Mucosa of gallbladder (tissue), 1 donor: ENCODE results near the gene ADSS2. TPM values are rescaled to one million over a fixed set of nuclear protein-coding genes. Genes with fewer than 3 reads are reported as not detected.
"Not testable (repeated sequence)": the region's sequence is repeated elsewhere in the genome, so short reads cannot be mapped to it uniquely, and the experiment has no call there.

Experiments
- DNase-seq: peaks from one replicate; pipeline ENCODE4 v3.0.0-alpha.2; 2020; ENCODE audit warnings: low spot score
- total RNA-seq: library from RNA; stranded (reverse); gene quantifications from one replicate; pipeline ENCODE4 v1.2.1, GENCODE V29; 2021
- donor health status: DM: no; HTN: no; CAD: no.

ADSS2 gene
- total RNA-seq, 1 donor from 2014 or later, result 32.4 TPM

DNA sequence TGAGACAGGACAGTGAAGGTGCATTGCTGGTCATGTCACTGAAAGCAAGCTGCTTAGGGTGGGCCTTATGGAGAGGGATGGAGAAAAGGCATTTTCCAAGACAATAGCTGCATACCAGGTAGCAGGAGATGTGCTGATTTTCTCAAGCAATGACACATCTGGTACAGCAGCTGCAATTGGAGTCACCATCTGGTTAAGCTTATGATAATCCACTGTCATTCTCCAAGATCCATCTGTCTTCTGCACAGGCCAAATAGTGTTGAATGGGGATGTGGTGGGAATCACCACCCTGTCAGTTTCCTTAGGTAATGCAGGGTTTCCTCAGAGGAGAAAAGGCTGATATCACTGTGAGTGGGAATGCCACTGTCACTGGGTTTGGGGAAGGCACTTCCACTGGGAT, 54.6 kb downstream of the ADSS2 start:
- no peak for DNase-seq

GRCh38 chr1:244395965-244396364, 55.7 kb downstream of the ADSS2 start:
- DNase-seq, result no peak

DNA sequence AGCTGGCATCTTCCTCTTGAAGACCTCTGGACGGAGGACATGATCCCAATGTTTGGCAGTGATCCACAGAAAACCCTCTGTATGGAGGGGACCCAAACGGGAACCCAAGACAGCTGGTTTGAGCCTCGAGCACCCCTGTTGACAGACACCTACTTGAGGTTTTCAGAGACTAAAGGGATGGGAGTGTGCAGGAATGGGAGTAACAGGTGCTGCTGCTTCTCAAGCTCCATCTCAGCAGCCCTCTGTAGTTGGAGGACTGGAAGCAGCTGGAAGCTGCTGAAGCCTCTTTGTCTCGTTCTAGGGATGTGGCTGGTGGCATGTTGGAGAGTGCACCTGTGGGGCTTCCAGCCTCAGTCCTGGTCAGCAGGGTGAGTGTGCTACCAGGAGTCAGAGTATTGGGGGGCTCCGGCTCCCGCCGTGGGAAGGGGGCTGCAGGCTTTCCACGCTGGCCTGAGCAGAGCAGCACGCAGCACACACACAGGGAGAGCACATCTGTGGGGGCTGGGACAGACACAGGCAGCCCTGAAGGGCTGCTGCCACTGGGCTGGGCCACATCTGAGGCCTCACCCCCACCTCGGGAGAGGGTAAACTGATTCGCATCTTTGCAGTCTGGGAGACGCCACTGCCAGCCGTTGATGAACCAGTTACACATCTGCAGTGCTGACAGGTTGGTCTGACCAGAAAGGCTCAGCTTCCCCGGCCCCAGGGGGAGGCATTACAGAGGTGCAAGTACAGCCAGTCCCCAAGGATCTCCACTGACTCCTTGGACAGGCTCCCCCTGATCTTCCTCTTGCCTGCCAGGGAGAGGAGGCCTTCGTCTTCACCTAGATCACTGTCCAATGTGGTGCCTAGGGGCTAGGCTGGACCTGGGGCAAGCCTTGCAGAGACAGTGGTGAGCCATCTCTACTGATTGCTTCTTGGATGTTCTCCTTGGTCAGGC, 56.6 kb downstream of the ADSS2 start:
- DNase-seq, result no peak

DNA sequence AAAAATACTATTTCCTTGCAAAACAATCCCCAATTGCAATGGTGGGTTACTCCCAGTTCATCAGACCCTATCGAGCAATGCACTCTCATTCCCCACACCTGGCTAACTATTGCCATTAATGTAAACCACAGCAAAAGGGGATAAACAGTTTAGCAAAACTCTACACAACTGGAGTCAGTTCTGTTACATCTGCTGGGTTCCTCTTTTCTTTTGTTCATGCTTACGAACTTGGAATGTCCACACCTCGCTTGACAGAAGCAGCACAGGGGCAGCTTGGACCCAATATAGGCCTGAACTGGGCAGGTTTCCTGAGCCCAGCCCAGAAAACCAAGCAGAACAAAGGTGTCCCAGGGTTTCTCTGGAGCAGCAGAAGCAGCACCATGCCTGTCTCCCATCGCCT, 57.4 kb downstream of the ADSS2 start:
- DNase-seq, result no peak

DNA sequence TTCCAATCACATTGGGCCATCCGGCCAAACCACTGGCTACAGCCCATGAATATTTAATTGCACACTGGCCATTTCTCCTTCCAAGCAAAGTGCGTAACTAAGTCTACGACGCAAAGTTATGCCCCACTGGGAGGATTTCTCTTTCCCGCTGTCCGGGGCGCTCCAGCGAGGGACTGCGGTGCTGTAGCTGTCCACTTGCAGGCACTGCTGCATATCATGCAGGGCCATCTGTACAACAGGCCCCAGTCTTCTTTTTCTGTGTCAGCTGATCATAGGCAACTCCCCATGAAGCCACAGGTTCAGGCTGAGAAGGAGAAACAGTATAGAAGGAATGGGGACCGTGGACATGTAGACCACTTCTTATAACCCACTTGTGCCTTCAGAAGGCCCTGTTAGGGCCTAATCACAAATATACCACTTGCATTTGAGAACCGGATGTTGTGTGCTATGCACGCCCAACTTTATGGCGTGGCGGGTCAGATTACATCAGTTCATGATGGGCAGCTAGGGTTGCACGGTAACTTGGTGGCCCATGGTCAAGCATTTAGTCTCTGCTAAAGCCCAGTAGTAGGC, 58.0 kb downstream of the ADSS2 start:
- DNase-seq, result no peak

DNA sequence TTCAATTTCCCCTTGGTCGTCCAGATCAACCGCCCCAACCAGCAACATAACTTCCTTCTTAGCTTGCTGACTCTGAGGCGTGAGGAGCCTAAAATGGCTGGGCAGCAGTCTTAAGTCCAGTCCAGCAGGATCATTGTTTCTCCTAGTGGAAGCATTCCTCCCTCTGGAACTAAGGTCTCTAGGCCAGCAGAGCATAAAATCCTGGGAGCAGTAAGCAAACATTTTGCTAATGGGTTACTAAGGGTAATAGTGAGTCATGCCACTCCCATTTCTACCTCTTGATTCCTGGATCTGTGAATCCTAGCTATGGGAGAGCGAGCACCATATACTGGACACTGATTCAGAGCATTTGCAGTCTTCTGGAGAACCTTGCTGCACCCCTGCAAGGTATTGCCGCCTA, 59.9 kb downstream of the ADSS2 start:
- no peak for DNase-seq

GRCh38 chr1:244388961-244389360, 62.7 kb downstream of the ADSS2 start:
- no peak for DNase-seq

GRCh38 chr1:244387415-244387814, 64.3 kb downstream of the ADSS2 start:
- DNase-seq, result no peak

- no peak for DNase-seq
Observed at GRCh38 chr1:244386595-244386994, 65.1 kb downstream of the ADSS2 start.

DNA sequence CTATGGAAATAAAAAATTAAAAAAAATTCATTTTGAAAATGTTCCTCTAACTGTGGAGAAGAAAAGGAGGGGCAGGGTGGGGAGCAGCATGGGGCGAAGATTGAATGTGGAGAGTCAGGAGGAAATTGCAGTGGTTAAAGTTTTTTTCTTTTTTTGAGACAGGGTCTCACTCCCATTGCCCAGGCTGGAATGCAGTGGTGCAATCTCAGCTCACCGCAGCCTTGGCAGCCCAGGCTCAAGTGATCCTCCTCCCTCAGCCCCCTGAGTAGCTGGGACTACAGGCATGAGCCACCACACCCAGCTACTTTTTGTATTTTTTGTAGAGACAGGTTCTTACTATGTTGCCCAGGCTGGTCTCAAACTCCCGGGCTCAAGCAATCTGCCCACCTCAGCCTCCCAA, 67.6 kb downstream of the ADSS2 start:
- no peak for DNase-seq

- DNase-seq, result no peak
Observed at GRCh38 chr1:244383278-244383884, 68.3 kb downstream of the ADSS2 start.

GRCh38 chr1:244381878-244382565, 69.7 kb downstream of the ADSS2 start:
- no peak for DNase-seq

GRCh38 chr1:244376126-244376525, 75.6 kb downstream of the ADSS2 start:
- DNase-seq, result no peak

DNA sequence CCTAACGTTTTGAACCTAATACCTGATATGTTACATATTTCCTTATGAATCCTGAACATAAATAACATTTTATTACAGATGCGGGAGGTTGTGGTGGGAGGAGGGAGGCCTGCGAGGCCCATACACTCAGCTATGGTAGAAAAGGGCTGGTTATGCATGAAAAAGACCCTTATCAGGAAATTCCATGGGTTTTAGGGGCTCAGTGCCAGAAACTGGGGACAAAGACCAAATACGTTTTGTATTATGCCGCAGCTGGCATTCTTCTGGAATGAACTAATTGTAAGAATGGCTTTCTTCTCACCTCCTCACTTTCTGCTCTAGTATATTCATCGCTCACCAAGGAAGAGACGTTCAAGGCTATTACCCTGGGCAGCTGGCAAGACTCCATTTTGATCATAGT, 76.7 kb downstream of the ADSS2 start:
- DNase-seq, result no peak

GRCh38 chr1:244374484-244374883, 77.2 kb downstream of the ADSS2 start:
- not testable (repeated sequence) for DNase-seq

GRCh38 chr1:244371242-244372141, 80.2 kb downstream of the ADSS2 start:
- DNase-seq, result no peak

- DNase-seq, result no peak
Observed at GRCh38 chr1:244370060-244370637, 81.6 kb downstream of the ADSS2 start.

DNA sequence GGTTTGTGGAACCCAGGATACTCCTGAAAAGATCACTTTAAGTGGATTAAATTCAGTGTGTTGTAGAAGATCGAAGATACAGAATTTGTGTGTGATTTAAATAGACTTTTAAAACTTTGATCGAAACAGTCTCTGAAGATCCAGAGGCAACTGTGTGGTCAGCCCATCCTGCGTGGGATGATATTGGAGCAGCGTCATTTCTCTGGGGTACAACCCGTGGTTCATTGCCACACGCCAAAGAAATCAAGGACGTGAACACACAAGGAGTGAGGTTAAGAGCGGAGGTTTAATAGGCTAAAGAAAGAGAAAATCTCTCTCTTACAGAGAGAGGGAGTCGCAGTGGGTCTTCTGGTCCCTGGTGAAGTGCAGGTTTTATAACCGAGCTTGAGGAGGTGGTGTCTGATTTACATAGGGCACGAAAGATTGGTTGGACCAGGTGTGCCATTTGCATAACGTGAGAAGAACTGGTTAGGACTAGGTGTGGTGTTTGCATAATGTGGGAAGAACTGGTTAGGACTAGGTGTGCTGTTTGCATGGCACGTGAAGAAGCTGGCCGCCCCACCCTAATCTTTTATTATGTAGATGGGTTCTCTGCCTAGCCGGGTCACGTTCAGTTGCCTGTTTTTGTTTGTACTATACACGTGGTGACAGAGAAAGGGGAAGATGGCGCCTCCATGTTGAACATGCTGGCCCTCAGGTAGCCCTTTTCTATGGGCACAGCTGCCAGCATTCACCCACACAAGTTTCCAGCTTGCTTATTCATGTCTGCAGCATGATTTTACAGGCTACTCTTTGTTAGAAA, 82.3 kb downstream of the ADSS2 start:
- DNase-seq, result no peak

DNA sequence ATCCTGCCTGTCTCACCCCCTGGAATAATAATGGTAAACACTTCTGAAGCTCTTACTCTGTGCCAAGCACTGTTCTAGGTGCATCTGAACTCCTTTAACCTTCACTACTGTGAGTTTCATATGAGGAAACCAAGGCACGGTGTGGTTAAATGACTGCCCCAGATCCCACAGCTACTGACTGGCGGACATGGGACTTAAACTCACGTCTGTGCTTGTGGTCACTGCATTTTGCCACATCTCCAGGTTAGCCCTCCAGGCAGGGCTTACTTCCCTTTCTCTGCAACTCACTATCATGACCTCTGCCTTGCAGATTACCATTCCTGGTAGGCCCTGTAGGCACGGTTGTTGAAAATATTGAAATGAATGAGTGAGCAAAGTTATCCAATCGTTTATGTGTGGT, 83.4 kb downstream of the ADSS2 start:
- no peak for DNase-seq
